Renal cortex interstitium (tissue), 11 donors: ENCODE results near the gene AGPAT3. TPM values are rescaled to one million over a fixed set of nuclear protein-coding genes. Genes with fewer than 3 reads are reported as not detected.

Experiments used
- DNase-seq, 11 donors: peaks; one replicate each; pipeline ENCODE4 v3.0.0-alpha.2; 2013; ENCODE audit warnings: low read depth in 9 of 11, low spot score in 4 of 11; ENCODE audit errors: extremely low read depth in 1 of 11
- polyA plus RNA-seq, 3 donors: library from polyadenylated mRNA; unstranded; fragments of 120-200 nt; gene quantifications; one replicate each; pipeline ENCODE4 v1.2.1, GENCODE V29; 2013; ENCODE audit not compliant: insufficient read length in 3 of 3

AGPAT3 gene
- polyA plus RNA-seq, 3 donors = 54.0 to 78.0 (median 60.4) TPM

DNA sequence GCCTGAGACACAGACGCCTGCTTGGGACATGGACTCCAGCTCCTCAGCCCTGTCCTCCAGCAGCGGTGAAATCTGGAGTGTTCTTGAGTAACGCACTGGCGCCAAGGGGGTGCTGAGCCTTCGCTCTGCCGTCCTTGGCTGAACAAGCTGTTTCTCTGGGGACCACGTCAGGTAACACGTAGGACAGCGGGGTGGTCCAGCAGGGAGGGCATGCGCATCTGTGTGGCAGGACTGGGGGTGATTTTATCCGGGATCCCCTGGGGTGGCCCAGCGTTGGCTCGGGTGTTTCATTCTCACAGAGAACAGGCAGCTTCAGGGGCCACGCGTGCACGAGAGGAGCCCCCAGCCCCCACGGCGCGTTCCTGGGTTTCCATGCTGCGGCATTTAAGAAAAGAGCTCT lies 61.2 kb downstream of the AGPAT3 start:
- no peak for DNase-seq

DNA sequence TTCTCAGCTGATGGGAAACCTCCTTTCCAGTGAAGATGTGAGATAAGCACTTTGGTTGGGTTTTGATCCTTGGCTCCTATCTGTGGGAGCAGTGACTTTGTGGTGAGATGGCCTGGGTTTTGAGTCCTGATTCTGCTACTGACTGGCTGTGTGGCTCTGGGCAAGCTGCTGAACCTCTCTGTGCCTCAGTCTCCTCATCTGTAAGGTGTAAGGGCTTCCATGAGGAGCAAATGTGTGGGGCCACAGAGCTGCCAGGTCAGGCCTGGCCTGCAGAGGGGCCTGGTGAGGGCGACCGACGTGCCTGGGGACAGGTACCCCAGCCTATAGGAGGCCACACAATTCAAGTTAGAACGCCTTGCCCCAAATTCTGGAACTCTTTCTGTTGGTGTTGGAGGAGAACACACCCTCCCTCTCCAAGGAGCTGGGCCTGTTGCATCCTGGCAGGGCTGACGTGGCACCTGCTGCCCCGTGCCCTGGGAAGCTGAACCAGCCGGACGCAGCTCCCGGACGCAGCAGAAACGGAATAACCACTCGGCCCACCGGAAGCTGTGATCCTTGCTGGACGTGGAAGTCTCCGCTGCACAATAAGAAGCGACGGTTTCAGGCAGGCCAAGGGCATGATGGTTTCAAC lies 62.7 kb downstream of the AGPAT3 start:
- DNase-seq = no peak

DNA sequence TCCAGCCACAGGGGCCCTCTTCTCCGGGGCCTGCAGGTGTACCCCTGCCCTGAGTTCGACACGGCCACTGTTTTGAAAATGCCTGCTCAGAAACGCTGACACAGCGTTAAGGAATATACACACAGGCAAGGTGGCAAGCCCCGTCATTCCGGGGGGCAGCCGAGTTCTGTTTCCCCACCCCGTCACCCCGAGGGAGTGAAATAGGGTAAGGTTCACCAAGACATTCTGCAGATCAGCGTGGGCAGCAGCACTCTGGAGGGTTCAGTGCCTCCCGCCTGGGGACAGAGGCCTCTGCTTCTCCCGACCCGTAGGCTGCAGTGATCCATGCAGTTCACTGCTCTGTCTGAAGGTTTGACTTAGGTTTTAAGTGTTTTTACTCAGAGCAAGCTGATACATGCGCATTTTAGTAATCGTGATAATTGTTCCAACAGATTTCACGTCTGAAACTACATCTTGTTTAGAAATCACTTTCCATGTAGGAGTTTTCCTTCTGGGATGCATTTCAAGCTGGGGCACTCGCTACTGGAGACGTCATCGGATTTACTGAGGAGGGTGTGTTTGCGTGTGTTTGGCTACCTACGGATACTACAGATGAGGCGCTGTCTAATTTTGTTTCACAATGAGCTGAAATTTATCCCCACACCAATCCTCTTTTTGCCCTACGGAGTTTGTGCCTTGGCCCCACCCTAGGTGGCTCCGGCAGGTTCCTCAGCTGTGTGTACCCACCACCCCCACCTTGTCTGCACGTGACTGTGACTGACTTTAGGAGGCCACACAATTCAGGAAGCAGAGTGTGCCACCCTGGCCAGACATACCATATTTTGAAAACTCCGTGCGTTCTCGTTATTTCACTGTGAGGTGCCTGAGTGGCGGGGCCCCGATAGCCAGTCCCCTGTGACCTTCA lies 63.5 kb downstream of the AGPAT3 start:
- DNase-seq = no peak

DNA sequence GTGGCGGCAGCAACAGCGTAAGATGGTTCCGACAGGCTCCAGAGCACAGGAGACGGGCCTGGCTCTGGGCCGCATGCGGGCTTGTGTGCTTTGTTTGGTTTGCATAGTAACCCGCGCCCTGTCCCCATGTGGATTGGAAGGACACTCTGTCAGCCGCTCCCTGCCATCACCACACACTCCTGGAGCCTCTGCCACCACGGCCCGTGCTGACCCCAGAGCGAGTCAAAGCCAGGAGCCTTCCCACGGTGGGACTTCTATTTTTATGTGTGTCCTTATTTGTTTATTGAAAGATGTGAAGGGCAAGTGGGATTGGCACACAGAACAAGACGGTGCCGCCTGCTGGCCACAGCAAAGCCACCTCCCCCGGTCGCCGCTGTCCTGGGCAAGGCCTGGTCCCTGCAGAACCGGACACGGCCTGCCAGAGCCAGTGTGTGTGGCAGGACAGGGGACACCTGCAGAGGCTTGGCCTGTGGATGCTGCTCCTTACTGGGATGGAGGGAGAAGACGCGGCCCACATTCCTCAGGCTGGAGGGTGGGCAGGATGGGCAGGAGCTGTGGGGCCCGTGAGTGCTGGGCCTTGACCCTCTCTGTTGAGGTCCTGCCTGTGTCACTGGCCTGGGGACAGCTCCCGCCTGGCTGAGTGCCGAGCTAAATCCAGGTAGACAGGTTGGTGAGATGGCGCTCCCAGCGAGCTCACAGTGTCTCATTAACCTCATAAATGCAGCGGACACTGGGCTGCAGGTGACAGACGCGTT lies 64.4 kb downstream of the AGPAT3 start:
- no peak for DNase-seq

DNA sequence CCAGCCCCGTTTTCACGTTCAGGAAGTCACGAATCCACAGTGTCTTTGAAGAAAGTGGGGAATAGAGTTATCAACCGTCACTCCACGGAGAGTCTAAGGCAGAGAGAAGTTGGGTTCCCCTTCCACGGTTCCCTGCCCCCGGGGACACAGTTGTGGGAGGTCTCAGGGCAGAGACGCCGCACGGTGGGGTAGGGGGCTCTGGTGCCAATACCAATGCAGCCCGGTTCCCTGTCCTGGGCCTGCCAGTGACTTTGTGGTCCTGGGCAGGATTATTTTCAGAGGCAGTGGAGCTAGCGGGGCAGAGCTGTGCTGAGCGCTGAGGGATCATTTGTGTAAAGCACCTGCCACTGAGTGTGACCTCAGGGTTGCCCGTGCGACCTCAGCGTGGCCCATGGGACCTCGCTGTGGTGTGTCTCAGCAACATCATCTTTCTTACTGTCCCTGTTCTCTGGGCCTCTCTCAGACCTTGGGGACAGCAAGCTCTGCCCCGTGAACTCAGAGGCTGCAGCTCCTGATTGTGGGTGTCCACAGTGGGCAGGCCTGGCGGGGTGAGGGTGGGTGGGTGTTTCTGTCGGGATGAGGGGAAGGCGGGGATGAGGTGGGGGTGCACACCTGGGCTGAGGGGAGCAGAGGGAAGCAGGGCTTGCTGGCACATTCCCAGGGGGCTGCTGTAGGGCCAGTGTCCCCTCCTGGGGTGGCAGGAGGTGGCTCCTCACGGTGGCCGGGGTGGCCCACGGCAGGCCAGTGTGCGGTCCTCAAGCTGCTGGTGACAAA lies 65.2 kb downstream of the AGPAT3 start:
- DNase-seq = no peak

DNA sequence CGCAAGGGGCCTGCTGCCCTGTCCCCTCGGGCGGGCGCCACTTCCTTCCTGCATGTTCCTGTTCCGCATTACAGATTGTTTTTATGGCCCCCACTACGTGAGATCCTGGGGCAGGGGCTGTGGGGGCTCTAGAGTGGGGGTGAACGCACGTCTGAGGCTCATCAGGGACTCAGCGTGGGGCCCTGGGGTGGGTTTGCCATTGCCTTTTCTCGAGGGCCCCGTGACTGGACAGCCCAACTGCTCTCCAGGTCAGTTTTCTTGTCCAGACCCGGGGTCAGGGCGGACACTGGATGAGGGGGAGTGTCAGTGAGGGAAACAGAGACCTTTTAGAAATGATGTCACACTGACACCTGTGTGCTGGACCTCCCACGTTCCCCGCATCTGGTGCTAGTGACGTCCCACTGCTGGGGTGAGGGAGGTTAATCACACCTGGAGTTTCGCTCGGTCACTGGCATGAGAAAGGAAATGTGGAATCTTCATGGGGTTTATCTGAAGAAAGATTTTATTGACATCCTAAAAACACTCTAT lies 65.9 kb downstream of the AGPAT3 start:
- no peak for DNase-seq

DNA sequence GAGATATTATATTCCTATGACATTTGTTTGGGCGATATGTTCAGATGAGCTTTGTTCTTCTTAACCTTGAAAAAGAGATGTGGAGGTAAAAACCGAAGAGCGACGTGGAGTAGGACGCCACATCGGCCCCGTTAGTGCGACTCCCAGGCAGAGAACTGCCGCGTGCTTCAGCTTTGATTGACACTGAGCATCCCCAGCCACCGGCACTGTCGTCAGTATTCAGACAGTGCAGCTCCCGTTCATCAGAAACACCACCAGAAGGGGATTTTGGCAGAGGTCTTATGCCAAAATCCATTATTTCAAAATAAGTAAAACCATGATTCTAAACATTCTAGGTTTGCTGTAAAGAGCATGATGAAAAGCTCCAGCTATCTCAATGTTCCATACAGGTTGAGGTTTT lies 66.5 kb downstream of the AGPAT3 start:
- DNase-seq = no peak

DNA sequence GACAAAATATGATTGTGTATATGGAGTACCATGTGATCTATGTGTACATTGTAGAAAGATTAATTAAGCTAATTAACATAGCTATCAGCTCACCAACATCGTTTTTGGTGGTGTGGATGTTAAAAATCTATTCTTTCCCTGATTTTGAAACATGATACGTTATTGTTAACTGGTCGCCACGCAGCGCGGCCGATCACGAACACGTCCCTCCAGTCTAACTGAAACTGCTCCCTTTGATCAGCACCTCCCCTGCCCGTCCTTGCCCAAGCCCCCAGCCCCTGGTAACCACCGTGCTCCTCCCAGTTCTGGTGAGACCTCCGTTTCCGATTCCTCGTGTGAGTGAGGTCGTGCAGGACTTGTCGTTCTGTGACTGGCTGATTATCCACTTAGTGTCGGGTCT lies 67.0 kb downstream of the AGPAT3 start:
- DNase-seq = no peak

DNA sequence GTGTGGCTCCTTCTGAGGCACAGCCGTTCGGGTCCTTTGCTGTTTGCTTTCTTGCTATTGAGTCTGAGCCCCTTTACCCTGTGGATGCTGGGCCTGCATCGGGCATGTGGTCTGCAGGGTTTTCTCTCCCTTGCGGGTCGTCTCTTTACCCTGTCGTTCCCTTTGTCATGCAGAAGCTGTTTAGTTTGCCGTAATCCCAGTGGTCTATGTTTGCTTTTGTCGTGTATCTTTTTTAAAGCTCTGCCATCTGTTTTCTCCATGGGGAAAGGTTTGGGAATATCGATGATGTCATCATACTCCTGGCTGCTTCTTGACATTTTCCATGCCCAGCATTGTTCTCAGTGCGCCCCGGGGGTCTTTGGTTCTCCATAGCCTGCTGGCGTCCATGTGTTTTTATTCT lies 68.2 kb downstream of the AGPAT3 start:
- DNase-seq = no peak

DNA sequence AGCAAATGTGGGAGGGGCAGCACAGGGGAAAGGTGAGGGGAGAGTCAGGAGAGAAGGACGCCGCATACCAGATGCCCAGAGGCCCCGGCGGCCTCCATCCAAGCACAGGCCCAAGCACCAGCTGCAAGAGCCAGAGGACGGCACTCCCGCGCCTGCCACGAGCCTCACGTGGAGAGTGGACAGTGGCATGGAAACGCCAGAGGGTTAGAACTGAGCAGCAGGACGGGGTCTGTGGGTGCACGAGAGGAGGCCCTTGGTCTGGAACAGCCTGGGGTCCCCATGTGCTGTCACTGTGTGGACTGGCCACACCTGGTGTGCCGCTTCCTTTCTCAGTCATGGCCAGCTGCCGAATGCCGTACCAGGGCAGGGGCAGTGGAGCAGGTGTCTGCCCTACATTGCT lies 68.7 kb downstream of the AGPAT3 start:
- DNase-seq = no peak

DNA sequence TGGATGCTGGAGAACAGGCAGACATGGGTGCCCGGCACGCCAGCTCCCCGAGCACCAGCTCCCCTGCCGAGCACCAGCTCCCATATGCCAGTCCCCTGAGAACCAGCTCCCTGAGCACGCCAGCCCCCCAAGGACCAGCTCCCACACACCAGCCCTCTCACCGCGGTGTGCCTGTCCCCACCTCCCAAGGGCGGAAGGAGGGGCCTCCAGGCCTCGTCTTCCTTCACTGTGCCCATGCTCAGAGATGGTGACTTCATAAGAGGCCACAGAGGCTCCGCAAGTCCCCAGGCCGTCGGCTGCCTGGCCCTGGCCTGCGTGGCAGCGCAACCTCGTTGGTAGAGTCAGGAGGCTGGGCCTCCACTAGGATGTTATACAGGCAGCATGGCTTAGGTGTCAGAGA lies 69.1 kb downstream of the AGPAT3 start:
- no peak for DNase-seq

DNA sequence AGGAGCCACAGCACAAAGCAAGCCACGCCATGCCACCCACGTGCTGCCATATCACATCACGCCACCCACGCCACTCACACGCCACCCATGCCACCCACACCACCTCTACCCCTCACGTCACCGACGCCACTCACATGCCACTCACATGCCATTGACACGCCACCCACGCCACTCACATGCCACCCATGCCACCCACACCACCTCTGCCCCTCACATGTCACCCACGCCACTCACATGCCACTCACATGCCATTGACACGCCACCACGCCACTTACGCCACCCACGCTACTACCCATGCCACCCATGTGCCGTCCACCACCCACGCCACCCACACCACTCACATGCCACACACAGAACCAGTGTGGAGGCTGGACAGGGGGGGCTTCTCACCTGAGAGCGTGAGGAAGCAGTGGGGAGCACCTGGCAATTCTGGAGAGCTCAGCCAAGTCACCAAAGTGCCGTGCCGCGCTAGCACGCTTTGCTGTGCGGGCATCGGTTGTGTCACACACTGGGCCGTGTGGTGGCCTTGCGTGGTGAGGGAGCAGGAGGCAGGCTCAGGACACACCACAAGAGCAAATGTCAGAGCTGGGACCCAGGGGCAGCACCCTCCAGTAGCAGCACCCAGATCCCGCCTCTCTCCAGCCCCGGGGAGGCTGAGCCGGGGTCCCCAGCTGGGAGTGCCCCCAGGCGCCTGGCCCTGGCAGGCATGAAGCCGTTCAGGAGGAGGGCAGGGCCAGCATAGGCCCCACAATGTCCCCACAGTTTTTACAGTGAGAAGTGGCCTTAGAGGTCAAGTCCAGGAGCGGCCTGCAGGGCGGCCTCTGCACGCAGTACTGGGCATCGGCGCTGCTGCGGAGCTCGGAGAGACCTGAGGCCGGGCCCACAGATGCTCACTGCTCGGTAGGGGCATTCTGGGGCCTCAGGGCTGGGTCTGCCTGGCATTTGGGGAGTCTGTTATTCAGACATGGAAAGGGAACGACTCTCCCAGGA lies 70.0 kb downstream of the AGPAT3 start:
- no peak for DNase-seq

DNA sequence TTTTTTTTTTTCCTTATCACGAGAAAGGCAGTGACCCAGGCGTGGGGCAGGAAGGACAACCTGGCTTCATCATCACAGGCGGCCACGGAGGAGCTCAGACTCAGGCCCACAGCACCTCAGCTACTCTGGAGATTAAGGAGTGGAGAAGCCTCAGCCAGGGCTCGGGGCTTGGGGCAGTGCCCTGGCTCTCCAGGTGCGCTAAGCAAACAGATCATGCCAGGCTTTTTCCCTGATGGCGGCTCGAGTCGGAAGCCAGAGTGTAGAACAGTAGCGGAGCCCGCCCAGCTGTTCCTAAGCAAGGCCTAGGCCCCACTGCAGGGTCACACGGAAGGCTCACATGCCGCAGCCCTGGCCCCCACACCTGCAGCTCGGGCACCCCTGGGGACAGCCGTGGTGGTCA lies 70.7 kb downstream of the AGPAT3 start:
- no peak for DNase-seq

DNA sequence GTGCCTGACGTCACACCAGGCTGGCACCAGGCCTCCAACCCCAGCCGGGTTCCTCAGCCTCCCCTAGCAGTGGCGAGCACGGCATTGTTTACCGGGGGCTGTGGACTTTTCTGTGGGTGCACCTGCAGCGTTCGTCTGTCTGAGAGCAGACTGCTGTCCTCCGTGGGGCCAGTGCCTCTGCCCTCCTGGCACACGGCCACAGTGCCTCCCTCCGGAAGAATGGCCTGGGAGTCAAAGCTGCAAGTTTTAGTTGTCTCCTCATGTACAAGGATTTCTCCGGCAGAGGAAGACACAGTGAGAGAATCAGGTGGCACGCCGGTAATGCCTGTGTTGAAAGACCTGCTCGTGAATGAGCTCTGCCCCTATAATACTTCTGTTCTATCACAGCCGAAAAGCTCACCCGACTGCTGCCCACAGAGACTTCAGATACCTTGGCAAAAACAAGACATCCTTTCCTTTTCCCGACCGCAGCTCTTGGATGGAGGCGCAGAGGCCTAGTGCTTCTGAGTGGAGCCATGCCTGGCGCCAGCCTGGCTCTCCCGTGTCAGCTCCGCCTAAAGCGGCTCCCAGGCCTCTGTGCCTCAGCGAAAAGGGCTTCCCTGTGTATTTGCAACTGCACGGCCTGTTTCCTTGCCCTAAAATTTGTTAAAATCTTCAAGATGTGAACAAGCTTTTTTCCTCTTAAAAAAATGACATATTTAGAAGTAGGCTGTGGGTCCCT lies 71.4 kb downstream of the AGPAT3 start:
- no peak for DNase-seq

DNA sequence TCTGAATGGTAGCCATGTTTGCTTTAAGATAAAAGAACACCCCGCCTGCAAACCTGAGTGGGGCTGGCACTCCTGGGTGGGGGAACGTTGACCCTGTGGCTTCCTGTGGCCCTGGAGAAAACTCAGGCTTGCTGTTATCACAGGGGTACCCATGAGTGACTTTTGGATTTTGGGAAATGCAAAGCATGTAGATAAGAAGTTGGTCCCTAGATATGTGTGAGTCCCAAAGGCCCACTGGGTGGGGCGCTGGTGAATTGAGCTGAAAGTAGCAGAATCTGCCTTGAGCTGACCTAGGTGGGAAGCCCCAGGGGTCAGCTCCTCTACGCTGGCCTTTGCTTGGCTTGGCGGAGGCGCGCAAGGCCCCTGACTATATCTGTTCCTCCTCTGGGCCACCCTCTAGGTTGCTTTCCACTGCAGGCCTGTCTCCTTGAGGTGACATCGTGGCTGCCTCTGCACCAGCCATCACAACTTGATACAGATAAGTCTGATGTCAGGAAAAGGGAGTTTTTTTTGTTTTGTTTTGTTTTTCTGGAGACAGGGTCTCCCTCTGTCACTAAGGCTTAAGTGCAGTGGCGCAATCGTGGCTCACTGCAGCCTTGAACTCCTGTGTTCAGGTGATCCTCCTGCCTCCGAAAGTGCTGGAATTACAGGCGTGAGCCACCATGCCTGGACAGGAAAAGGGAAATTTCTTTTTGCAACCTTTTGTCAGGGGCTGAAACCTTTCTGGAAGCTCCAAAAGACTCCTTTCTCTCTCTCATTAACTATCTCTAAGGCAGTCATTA lies 72.2 kb downstream of the AGPAT3 start:
- DNase-seq = no peak

DNA sequence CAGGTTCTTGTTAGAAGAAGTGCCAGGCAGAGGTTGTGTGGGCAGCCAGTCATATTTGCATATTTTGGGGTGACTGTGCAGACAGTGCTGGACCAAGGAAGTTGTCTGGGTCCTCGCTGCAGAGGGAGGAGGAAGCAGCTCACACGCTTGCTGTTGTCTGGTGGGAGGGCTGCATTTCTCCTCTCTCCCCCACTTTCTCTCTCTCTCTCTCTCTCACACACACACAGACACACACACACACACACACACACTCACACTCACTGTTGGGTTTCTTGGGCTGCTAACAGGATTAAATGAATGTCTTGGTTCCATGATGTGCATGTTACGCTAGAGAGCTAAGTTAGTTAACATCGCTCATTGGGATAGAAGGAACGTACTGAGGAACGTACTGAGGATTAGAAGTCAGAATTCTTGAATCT lies 72.9 kb downstream of the AGPAT3 start:
- DNase-seq = no peak
